Common myeloid progenitor, CD34-positive (primary cell): ENCODE measurements around the gene ARHGEF7.

Source experiments
- CTCF ChIA-PET: fragments of 350-600 bp; sonication (Branson Sonifier 250); formaldehyde crosslinking; loops from one replicate; lab custom pipeline; 2021; ENCODE audit warnings: antibody characterized with exemption; lab: Charles Lee
- POLR2A ChIA-PET: fragments of 350-600 bp; sonication (Branson Sonifier 250); formaldehyde crosslinking; loops from one replicate; lab custom pipeline; 2021; ENCODE audit warnings: antibody characterized with exemption; lab: Charles Lee
- DNase-seq, 3 donors: peaks; one replicate each; pipeline versions ENCODE4 v3.0.0 to v3.0.0-alpha.2; 2013
- H3K27ac ChIP-seq, 2 experiments: 1 replicate in 1 of 2; 2 replicates in 1 of 2; pipeline ENCODE4 v1.7.0; 2013; ENCODE audit warnings: inconsistent platforms in 2 of 2, low read length in 2 of 2, mild to moderate bottlenecking in 2 of 2, low read depth in 1 of 2, moderate library complexity in 1 of 2; ENCODE audit not compliant: severe bottlenecking in 2 of 2, insufficient read depth in 1 of 2, poor library complexity in 1 of 2
- H3K27me3 ChIP-seq, 5 experiments: replicated peaks in 2 of 5; 1 replicate in 3 of 5; 2 replicates in 2 of 5; pipeline versions ENCODE4 v1.6.1 to v1.7.0; 2013; ENCODE audit warnings: low read length in 4 of 5, mild to moderate bottlenecking in 2 of 5, moderate library complexity in 2 of 5, inconsistent platforms in 1 of 5; ENCODE audit not compliant: insufficient read depth in 5 of 5, control insufficient read depth in 4 of 5
- H3K36me3 ChIP-seq, 4 experiments: 1 replicate in 2 of 4; 2 replicates in 2 of 4; pipeline versions ENCODE4 v1.6.1 to v1.7.0; 2013; ENCODE audit warnings: low read length in 3 of 4, control low read depth in 1 of 4, mild to moderate bottlenecking in 1 of 4; ENCODE audit not compliant: control insufficient read depth in 4 of 4, insufficient read depth in 4 of 4
- H3K4me1 ChIP-seq, 4 experiments: 1 replicate in 3 of 4; 2 replicates in 1 of 4; pipeline versions ENCODE4 v1.6.1 to v1.7.1; 2013; ENCODE audit warnings: low read length in 3 of 4, mild to moderate bottlenecking in 3 of 4, control low read depth in 1 of 4, inconsistent platforms in 1 of 4, moderate library complexity in 1 of 4; ENCODE audit not compliant: control insufficient read depth in 4 of 4, insufficient read depth in 4 of 4; ENCODE audit errors: control extremely low read depth in 1 of 4
- H3K4me3 ChIP-seq, 7 experiments: 1 replicate in 4 of 7; 2 replicates in 3 of 7; pipeline versions ENCODE4 v1.5.1 to v1.7.0; 2013; ENCODE audit warnings: mild to moderate bottlenecking in 7 of 7, low read length in 6 of 7, moderate library complexity in 6 of 7, inconsistent platforms in 2 of 7, low read depth in 2 of 7, control low read depth in 1 of 7; ENCODE audit not compliant: insufficient read depth in 4 of 7, control insufficient read depth in 1 of 7; ENCODE audit errors: extremely low read depth in 1 of 7
- H3K9me3 ChIP-seq, 5 experiments: 1 replicate in 4 of 5; 2 replicates in 1 of 5; pipeline versions ENCODE4 v1.6.1 to v1.7.1; 2013; ENCODE audit warnings: low read length in 4 of 5, mild to moderate bottlenecking in 2 of 5, inconsistent platforms in 1 of 5, low read depth in 1 of 5, moderate library complexity in 1 of 5; ENCODE audit not compliant: control insufficient read depth in 4 of 5, insufficient read depth in 2 of 5; ENCODE audit errors: control extremely low read depth in 1 of 5
- WGBS: methylation state at CpG from one replicate; pipeline ENCODE4 v1.1.5; 2013; ENCODE audit not compliant: insufficient coverage; 5-methylcytosine and 5-hydroxymethylcytosine counted together

Gene ARHGEF7

DNA sequence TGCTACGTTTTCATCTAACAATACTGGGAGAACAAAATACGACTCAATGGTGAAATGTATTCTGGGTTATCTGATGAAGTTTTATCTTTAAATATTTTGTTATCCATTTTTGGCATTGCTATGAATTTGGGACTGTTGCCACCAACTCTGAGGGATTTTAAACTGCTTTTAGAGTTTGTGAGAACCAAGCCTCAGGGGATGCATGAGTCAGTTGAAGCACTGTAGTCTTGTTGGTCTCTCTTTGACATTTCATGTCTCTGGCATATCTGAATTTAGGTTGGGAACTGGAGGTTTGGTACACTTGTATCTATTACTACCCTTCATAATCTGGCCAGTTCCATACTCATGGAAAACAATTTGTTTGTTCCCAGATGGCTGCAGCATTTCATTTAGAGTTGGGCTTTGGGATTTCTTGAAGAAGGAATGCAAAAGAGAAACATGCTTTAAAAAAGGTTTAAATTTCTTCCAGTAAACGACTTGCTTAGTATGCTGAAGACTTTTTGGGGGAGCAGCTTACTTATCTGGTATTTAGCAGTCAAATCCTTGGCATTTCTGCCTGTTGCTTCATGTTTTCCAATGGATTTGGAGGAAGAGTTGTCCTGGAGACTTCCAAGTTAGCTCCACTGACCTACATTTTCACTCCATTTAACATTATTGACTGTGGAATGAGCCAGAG lies 28.9 kb downstream of the ARHGEF7 start:
- no peaks in the 10 kb centered on the region for H3K4me1 ChIP-seq
- H3K27me3 ChIP-seq: peaks cover 0 to 36% (median 18%) of the 10 kb centered on the region in 5 experiments
- no peak for DNase-seq
- H3K9me3 ChIP-seq: no peaks in the 10 kb centered on the region
- H3K27ac ChIP-seq: no peak overlapping the region
- H3K4me3 ChIP-seq: no peak overlapping the region
- ChIA-PET CTCF (interaction anchor here (0.6 kb wide), 1 partner anchor 46 kb away, joined by 3 read pairs; no protein-coding TSS in a partner anchor), POLR2A (no interaction called here)
- H3K36me3 ChIP-seq: no peaks in the 10 kb centered on the region
- WGBS: 93% methylated on average over 3 of the region's 3 CpGs

DNA sequence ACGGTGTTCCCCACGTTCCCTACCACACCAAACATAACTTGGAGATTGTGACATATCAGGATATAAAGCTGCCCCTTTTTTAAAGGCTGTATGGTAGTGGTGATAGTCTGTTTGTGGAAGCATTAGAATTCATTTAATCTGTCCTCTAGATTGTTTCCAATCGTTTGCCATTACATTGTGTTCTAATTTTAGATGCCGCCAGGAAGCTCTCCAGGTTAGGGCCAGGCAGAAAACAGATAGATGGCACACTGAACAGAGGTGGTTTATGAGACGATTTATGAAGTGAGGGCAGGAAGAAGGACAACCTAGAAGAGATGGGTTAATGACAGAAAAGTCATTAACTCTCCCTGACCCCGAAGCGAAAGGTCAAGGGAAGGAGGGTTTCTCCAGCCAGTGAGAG lies 30.0 kb downstream of the ARHGEF7 start:
- ChIA-PET POLR2A (interaction anchor here (0.6 kb wide), 1 partner anchor 10 kb away, joined by 3 read pairs; no protein-coding TSS in a partner anchor), CTCF (interaction anchor here (0.6 to 1.2 kb wide), 2 partner anchors 20 to 47 kb away, joined by 3 read pairs; no protein-coding TSS in a partner anchor)
- Histone ChIP-seq H3K36me3 (no peaks in the 10 kb centered on the region), H3K4me1 (no peaks in the 10 kb centered on the region), H3K4me3 (no peak overlapping the region), H3K27ac (no peak overlapping the region), H3K27me3 (peaks cover under 1 to 36% (median 18%) of the 10 kb centered on the region in 5 experiments), H3K9me3 (no peaks in the 10 kb centered on the region)
- DNase-seq: no peak
- WGBS: 89% methylated on average over 4 of the region's 7 CpGs

GRCh38 chr13:111145506-111145905 lies 30.4 kb downstream of the ARHGEF7 start:
- WGBS: 88% methylated on average over 7 of the region's 7 CpGs
- no peak overlapping the region for H3K27ac ChIP-seq
- no peaks in the 10 kb centered on the region for H3K4me1 ChIP-seq
- POLR2A ChIA-PET: interaction anchor here (0.6 kb wide), 1 partner anchor 10 kb away, joined by 3 read pairs; no protein-coding TSS in a partner anchor
- CTCF ChIA-PET: interaction anchor here (1.2 kb wide), 1 partner anchor 19 kb away, joined by 3 read pairs; no protein-coding TSS in a partner anchor
- H3K27me3 ChIP-seq: peaks cover 2 to 40% (median 18%) of the 10 kb centered on the region in 5 experiments
- no peaks in the 10 kb centered on the region for H3K36me3 ChIP-seq
- no peak for DNase-seq
- H3K4me3 ChIP-seq: no peak overlapping the region
- no peaks in the 10 kb centered on the region for H3K9me3 ChIP-seq

DNA sequence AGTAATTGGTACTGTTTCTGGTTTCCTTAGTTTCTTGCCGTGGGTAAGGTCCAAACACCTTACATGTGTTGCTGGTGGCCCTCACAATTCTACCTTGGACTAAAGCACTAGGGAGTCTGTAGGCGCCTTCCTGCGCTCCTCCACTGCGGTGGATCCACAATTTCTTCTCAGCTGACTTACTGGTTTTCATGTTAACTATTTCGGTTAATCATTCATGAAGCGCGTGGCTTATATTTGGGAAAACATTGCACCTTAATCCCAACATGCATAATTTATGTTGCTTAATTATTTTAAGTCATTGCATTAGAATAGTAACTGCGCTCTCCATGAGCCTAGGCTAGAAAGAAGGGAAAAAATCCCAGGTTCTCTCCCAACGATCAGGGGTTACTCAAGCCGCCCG lies 37.7 kb downstream of the ARHGEF7 start:
- POLR2A ChIA-PET: no interaction called here
- H3K27ac ChIP-seq: peak overlapping the region; percentile 85 to 94
- no peaks in the 10 kb centered on the region for H3K9me3 ChIP-seq
- H3K36me3 ChIP-seq: peaks cover 0 to 2% (median 0%) of the 10 kb centered on the region in 4 experiments
- DNase-seq: peak in 1 of 3 donors; percentile 32
- H3K4me1 ChIP-seq: peaks cover 4 to 20% (median 17%) of the 10 kb centered on the region in 4 experiments
- peaks cover 2 to 11% (median 4%) of the 10 kb centered on the region in 5 experiments for H3K27me3 ChIP-seq
- H3K4me3 ChIP-seq: peak overlapping the region; percentile 74 to 98 (median 87)
- 31% methylated on average over 6 of the region's 11 CpGs for WGBS
- CTCF ChIA-PET: interaction anchor here (2.2 kb wide), 1 partner anchor 64 kb away, joined by 10 read pairs; no protein-coding TSS in a partner anchor

DNA sequence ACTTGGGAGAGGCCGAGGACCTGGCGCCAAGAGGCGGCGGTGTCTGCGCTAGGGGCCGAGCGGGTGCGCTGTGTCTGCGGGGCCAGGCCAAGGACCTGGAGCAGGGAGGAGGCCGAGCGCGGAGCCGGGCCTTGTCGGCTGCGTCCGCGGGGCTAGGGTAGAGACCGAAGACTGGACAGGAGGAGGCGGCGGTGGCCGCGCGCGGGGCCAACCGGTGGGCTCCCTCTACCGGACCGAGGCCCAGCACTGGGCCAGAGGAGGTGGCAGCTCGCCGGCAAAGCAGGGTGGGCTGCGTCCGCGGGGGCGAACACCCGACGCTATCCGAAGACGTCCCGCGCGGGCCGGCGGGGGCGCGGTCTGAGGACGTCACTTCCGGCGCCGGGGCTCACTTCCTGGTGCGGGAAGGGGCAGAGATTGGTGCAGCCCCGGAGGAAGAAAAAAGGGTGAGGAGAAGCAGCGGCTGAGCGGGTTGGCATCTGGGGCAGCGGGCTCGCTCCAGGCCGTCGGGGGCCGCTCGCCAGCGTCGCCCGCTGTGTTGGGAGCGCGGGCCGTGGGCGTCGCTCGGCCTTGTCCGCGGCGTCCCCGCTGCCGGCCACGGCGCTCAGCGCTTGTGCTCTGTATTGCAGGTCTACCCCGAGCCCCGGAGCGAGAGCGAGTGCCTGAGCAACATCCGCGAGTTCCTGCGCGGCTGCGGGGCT lies 38.3 kb downstream of the ARHGEF7 start:
- 0% methylated on average over 83 of the region's 84 CpGs for WGBS
- Histone ChIP-seq H3K27me3 (peaks cover 1 to 11% (median 2%) of the 10 kb centered on the region in 5 experiments), H3K36me3 (peaks cover 0 to 2% (median 0%) of the 10 kb centered on the region in 4 experiments), H3K4me1 (peaks cover 4 to 20% (median 17%) of the 10 kb centered on the region in 4 experiments), H3K9me3 (no peaks in the 10 kb centered on the region), H3K4me3 (peak overlapping the region; percentile 74 to 98 (median 87)), H3K27ac (peak overlapping the region; percentile 85 to 94)
- peak; percentile 94 to 97 (median 95) for DNase-seq
- ChIA-PET CTCF (interaction anchor here (2.2 kb wide), 1 partner anchor 63 kb away, joined by 10 read pairs; no protein-coding TSS in a partner anchor), POLR2A (no interaction called here)

- ChIA-PET POLR2A (no interaction called here), CTCF (no interaction called here)
- H3K27me3 ChIP-seq: peaks cover 0 to 11% (median 2%) of the 10 kb centered on the region in 5 experiments
- H3K27ac ChIP-seq: peak overlapping the region; percentile 85 to 94
- H3K36me3 ChIP-seq: peaks cover 0 to 3% (median 0%) of the 10 kb centered on the region in 4 experiments
- no peaks in the 10 kb centered on the region for H3K9me3 ChIP-seq
- H3K4me3 ChIP-seq: peak overlapping the region; percentile 74 to 98 (median 87)
- 0% methylated on average over 24 of the region's 31 CpGs for WGBS
- DNase-seq: peak; percentile 47 to 75 (median 63)
- peaks cover 4 to 20% (median 17%) of the 10 kb centered on the region in 4 experiments for H3K4me1 ChIP-seq
Observed at GRCh38 chr13:111153977-111154332, 38.8 kb downstream of the ARHGEF7 start.
